GM18873 (cell line): ENCODE data around the gene SHC3.

Experiments used
- ATAC-seq: cut with Tn5 transposase; IDR thresholded peaks from one replicate; pipeline ENCODE4 v1.9.1; 2021; ENCODE audit warnings: mild to moderate bottlenecking, moderate library complexity, moderate number of reproducible peaks; ENCODE audit not compliant: unreplicated experiment, low FRiP score

Gene SHC3

GRCh38 chr9:88973281-88974045, 205.2 kb downstream of the SHC3 start:
- ATAC-seq: no peak

GRCh38 chr9:88972401-88972800, 206.2 kb downstream of the SHC3 start:
- ATAC-seq: no peak

- no peak for ATAC-seq
Observed at GRCh38 chr9:88971131-88971960, 207.3 kb downstream of the SHC3 start.

- ATAC-seq: no peak
Observed at GRCh38 chr9:88969646-88970373, 208.8 kb downstream of the SHC3 start.

- no peak for ATAC-seq
Observed at GRCh38 chr9:88968799-88969198, 209.8 kb downstream of the SHC3 start.

GRCh38 chr9:88966894-88967676, 211.5 kb downstream of the SHC3 start:
- no peak for ATAC-seq

GRCh38 chr9:88965473-88965872, 213.1 kb downstream of the SHC3 start:
- no peak for ATAC-seq

- ATAC-seq: no peak
Observed at GRCh38 chr9:88960632-88961031, 218.0 kb downstream of the SHC3 start.

- ATAC-seq: no peak
Observed at GRCh38 chr9:88959727-88960469, 218.7 kb downstream of the SHC3 start.

GRCh38 chr9:88957526-88957925, 221.1 kb downstream of the SHC3 start:
- ATAC-seq: no peak
